Measurements from ENCODE around the gene MIA2. TPM values are rescaled to one million over a fixed set of nuclear protein-coding genes. Genes with fewer than 3 reads are reported as not detected.

The MIA2 gene
- total and polyA plus RNA-seq, 2 donors (not counting 1 experiment from before 2014, with no cell fraction given): 11.5 to 27.1 TPM

DNA sequence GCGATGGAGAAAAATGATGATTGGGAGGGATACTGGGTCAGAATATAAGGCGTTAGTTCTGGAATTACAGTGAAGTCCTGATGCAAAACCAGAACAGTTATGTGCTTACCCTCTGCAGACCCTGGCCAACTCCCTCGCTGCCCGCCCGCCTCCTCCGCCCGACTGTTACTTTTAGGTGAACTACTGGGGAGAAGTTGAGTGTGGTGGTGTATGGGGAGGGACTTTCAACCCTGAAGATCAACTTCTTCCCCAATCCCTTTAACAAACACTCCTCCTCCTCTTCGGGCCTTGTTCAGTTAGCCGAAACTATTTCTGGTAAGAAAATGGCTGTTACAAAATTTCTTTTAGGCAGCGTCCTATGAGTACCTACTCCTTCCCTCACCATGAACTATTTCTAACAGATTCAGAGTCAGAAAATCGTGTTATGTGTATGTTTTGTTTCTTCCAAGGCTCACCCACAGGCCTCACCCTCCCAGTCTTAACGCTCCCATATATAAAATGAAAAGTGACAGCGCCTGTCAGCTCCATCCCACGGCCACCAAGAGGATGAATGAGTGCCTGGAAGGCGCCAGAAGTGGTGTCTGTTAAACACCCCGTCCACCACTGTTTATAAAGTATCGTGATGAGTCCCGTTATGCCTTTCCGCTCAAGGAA lies 197.2 kb downstream of the MIA2 start:
- Histone ChIP-seq H3K79me2 (ENCODE audit: control insufficient read depth, insufficient read depth, low read length) (peaks cover 58% of the 10 kb centered on the region), H3K36me3 (replicated peaks in 1 of 2; ENCODE audit: control extremely low read depth in 1 of 2, control insufficient read depth in 1 of 2, extremely low read depth in 1 of 2, insufficient read depth in 2 of 2, low read length in 1 of 2) (no peaks in the 10 kb centered on the region), H3K27me3 (replicated peaks in 1 of 4; ENCODE audit: control extremely low read depth in 1 of 4, control insufficient read depth in 3 of 4, insufficient read depth in 4 of 4, low read length in 3 of 4) (no peaks in the 10 kb centered on the region), H2AFZ (ENCODE audit: insufficient read depth, low read depth, low read length, poor library complexity, severe bottlenecking) (peak overlapping the region; percentile 92), H4K20me1 (ENCODE audit: control insufficient read depth, insufficient read depth, low read length, poor library complexity, severe bottlenecking) (peaks cover 44% of the 10 kb centered on the region), H3K9ac (ENCODE audit: low read length) (peak overlapping the region; percentile 99), H3K27ac (ENCODE audit: low read length in 2 of 2) (peak overlapping the region; percentile 91 to 100), H3K4me2 (replicated peaks; ENCODE audit: low read depth, low read length, poor library complexity, severe bottlenecking) (peak overlapping the region; percentile 78), H3K4me1 (ENCODE audit: control insufficient read depth in 2 of 2, insufficient read depth in 2 of 2, low read length in 2 of 2) (peaks cover 32 to 37% of the 10 kb centered on the region in 2 donors), H3K4me3 (ENCODE audit: control extremely low read depth in 1 of 5, extremely low read depth in 1 of 5, insufficient read depth in 1 of 5, low read depth in 2 of 5, low read length in 4 of 5) (peak overlapping the region; percentile 85 to 95 (median 92)), H3K9me3 (ENCODE audit: control extremely low read depth in 1 of 3, control insufficient read depth in 2 of 3, insufficient read depth in 1 of 3, low read length in 2 of 3) (no peaks in the 10 kb centered on the region)
- ChIA-PET POLR2A (interaction anchor here (2.6 to 3.4 kb wide), 2 partner anchors 164 to 261 kb away, joined by 27 to 33 read pairs; partner anchors contain the start of gene TRAPPC6B), CTCF (interaction anchor here (1.0 to 1.7 kb wide), 3 partner anchors 164 to 316 kb away, joined by 3 to 5 read pairs (median 4); partner anchors contain the start of gene GEMIN2)
- Mint-ChIP-seq H3K27me3 (no peaks in the 10 kb centered on the region), H3K9me3 (ENCODE audit: insufficient read depth) (no peaks in the 10 kb centered on the region), H3K4me3 (peak overlapping the region; percentile 99), H3K4me1 (peaks cover 51% of the 10 kb centered on the region), H3K27ac (peak overlapping the region; percentile 100)
- DNase-seq (peak; percentile 34), ATAC-seq (ENCODE audit: low read depth) (no peak)
- TF ChIP-seq, protein P1, sequence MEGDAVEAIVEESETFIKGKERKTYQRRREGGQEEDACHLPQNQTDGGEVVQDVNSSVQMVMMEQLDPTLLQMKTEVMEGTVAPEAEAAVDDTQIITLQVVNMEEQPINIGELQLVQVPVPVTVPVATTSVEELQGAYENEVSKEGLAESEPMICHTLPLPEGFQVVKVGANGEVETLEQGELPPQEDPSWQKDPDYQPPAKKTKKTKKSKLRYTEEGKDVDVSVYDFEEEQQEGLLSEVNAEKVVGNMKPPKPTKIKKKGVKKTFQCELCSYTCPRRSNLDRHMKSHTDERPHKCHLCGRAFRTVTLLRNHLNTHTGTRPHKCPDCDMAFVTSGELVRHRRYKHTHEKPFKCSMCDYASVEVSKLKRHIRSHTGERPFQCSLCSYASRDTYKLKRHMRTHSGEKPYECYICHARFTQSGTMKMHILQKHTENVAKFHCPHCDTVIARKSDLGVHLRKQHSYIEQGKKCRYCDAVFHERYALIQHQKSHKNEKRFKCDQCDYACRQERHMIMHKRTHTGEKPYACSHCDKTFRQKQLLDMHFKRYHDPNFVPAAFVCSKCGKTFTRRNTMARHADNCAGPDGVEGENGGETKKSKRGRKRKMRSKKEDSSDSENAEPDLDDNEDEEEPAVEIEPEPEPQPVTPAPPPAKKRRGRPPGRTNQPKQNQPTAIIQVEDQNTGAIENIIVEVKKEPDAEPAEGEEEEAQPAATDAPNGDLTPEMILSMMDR (IDR thresholded peaks at IDR 0.05): no peak
- TF ChIP-seq EZH2 (IDR thresholded peaks at IDR 0.05; ENCODE audit: borderline replicate concordance, insufficient read depth, low read depth, low read length, poor library complexity, severe bottlenecking): no peak
- intact Hi-C loops (cut with micrococcal nuclease): loop anchor here (5.0 kb wide), 1 partner anchor 34 kb away; no protein-coding TSS in a partner anchor
- 7% methylated on average over 8 of the region's 19 CpGs for WGBS (ENCODE audit: insufficient coverage)
